ENCODE measurements around the gene CAMKK1. TPM values are rescaled to one million over a fixed set of nuclear protein-coding genes. Genes with fewer than 3 reads are reported as not detected.

CAMKK1 gene
- polyA plus RNA-seq, 2 of the 4 experiments (the other 2 are of a cell fraction), result 6.9 to 14.8 TPM

DNA sequence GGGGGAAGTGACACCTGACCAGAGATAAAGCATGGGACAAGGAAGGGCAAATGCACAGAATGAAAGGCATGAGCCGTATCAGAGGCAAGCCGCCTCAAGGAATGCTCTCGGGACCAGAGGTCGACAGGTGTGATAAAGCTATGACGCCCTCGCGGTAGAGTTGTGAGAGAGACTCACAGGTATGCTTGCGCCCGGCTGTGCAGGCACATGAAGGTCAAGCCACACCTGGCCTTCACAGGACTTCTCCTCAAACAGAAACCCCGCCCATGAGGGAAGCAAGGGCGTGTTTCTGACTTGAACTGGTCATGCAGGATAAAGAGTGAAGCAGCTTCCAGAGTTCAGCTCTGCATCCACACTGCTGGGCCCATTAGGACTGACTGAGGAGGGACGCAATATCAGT is 54.6 kb downstream of the CAMKK1 start:
- H3K9me3 ChIP-seq, result no peaks in the 10 kb centered on the region
- no peak overlapping the region for H3K4me3 ChIP-seq
- WGBS (ENCODE audit: missing lambda C conversion rate), result 91% methylated on average over 12 of the region's 12 CpGs
- no peaks in the 10 kb centered on the region for H3K4me1 ChIP-seq
- ChIA-PET CTCF (interaction anchor here (0.5 to 8.3 kb wide), 11 partner anchors 8 to 245 kb away, joined by 3 to 120 read pairs (median 6); partner anchors contain the start of gene NCBP3), POLR2A (interaction anchor here (0.5 kb wide), 1 partner anchor 116 kb away, joined by 5 read pairs; no protein-coding TSS in a partner anchor)
- FAIRE-seq (no peak), DNase-seq (ENCODE audit: low read depth in 1 of 2, low spot score in 1 of 2) (no peak), ATAC-seq (peak; percentile 24 to 33; a peak in 1 of 6 replicates)
- no peak for TF ChIP-seq RCOR1 (IDR thresholded peaks at IDR 0.05; ENCODE audit: low read depth, low read length)
- no peak for TF ChIP-seq HOXA7 (CRISPR knock-in tag; IDR thresholded peaks at IDR 0.05)
- no peak for TF ChIP-seq CBX8 (IDR thresholded peaks at IDR 0.05)
- TF ChIP-seq ZFP36 (IDR thresholded peaks at IDR 0.05; ENCODE audit: borderline replicate concordance, partially characterized antibody), result no peak
- no peak for TF ChIP-seq TP53 (CRISPR knock-in tag; IDR thresholded peaks at IDR 0.05)
- TF ChIP-seq ESRRA (IDR thresholded peaks at IDR 0.05; ENCODE audit: borderline replicate concordance, low read length), result no peak
- TF ChIP-seq FOXS1 (CRISPR knock-in tag; IDR thresholded peaks at IDR 0.05), result no peak
- TF ChIP-seq FOSL2 (IDR thresholded peaks at IDR 0.05), result no peak
- no peak for TF ChIP-seq FOSL2 (CRISPR knock-in tag; IDR thresholded peaks at IDR 0.05)
- TF ChIP-seq RARB (CRISPR knock-in tag; IDR thresholded peaks at IDR 0.05), result no peak
- TF ChIP-seq RAD21 (conservative IDR thresholded peaks at IDR 0.05 in 1 of 2, IDR thresholded peaks at IDR 0.05 in 1 of 2), result no peak
- TF ChIP-seq GATA3 (IDR thresholded peaks at IDR 0.05; ENCODE audit: borderline replicate concordance), result no peak
- no peak overlapping the region for H3K4me2 ChIP-seq
- H3K27ac ChIP-seq, result no peak overlapping the region

DNA sequence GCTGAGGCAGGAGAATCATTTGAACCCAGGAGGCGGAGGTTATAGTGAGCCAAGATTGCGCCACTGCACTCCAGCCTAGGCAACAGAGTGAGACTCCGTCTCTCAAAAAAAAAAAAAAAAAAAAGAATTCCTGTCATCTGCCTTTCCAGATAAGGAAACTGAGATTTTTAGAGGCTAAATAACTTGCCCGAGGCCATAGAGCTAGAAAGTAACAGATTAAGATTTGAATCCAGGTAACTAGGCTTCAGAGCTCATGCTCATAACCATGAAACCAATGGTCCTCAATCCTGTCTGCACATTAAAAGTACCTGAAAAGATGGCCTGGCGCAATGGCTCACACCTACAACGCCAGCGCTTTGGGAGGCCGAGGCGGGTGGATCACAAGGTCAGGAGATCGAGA is 56.3 kb downstream of the CAMKK1 start:
- CTCF ChIA-PET, result interaction anchor here (0.7 to 8.3 kb wide), 5 partner anchors 8 to 239 kb away, joined by 6 to 120 read pairs (median 26); partner anchors contain the start of gene NCBP3
- POLR2A ChIA-PET, result no interaction called here
- FAIRE-seq, result no peak

DNA sequence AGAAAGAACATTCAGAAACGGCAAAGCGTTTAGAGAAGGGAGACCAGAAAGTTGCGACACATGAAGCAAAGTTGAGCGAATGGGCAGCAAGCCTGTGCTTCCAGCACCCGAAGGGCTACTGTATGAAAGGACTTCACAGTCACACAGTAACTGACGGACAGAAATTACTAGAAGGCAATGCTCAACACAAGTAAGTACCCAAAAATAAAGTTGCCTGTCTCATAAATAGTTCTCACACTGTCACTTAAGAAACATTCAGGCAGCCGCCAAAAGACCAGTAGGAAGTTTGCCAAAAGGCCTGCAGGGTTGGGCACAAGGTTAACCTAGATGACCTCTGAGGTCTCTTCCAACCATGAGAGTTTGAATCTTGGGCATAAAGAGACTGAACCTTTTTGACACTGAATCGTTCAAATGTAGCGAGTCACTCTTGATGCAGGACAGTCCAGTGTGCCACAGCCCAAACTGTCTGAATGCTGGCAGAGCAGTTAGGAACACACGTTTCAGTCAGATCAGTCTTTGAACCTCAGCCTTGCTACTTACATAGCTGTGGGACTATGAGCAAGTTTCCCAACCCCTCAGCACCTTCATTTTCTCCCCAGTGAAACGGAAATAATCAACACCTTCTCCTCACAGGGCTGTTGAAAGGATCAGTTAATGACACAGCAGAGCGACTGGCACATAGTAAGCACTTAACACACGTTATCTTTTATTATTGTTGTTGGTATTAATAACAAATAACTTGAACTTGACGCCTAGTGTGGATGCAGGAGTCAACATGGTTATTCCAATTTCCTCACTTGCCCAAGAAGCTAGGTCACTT is 57.2 kb downstream of the CAMKK1 start:
- POLR2A ChIA-PET, result no interaction called here
- no peak for FAIRE-seq

More for the DNA sequence above, 56.3 kb downstream of the CAMKK1 start:
- WGBS (ENCODE audit: missing lambda C conversion rate), result 87% methylated on average over 10 of the region's 10 CpGs
- Histone ChIP-seq H3K9me3 (no peaks in the 10 kb centered on the region), H3K4me1 (no peaks in the 10 kb centered on the region), H3K4me3 (no peak overlapping the region), H3K27ac (no peak overlapping the region), H3K4me2 (no peak overlapping the region)
- DNase-seq (ENCODE audit: low read depth in 1 of 2, low spot score in 1 of 2), result no peak
- ATAC-seq, result no peak
- TF ChIP-seq FOSL2 (IDR thresholded peaks at IDR 0.05) (no peak), FOSL2 (CRISPR knock-in tag; IDR thresholded peaks at IDR 0.05) (no peak), CBX8 (IDR thresholded peaks at IDR 0.05) (no peak), CEBPB (IDR thresholded peaks at IDR 0.05) (no peak), FOSB (CRISPR knock-in tag; IDR thresholded peaks at IDR 0.05) (no peak), EHF (CRISPR knock-in tag; IDR thresholded peaks at IDR 0.05) (no peak), HEYL (CRISPR knock-in tag; IDR thresholded peaks at IDR 0.05) (no peak), ZNF302 (CRISPR knock-in tag; IDR thresholded peaks at IDR 0.05) (no peak), ESRRA (IDR thresholded peaks at IDR 0.05; ENCODE audit: borderline replicate concordance, low read length) (no peak), MAZ (IDR thresholded peaks at IDR 0.05; ENCODE audit: borderline replicate concordance, low read depth, low read length) (no peak), CHD2 (IDR thresholded peaks at IDR 0.05; ENCODE audit: low read length, partially characterized antibody) (no peak)

More for the DNA sequence above, 57.2 kb downstream of the CAMKK1 start:
- ATAC-seq, result peak in 1 of 2 experiments; percentile 13; a peak in 2 of 6 replicates
- no peak overlapping the region for H3K4me3 ChIP-seq
- no peak overlapping the region for H3K4me2 ChIP-seq
- no peaks in the 10 kb centered on the region for H3K9me3 ChIP-seq
- H3K27ac ChIP-seq, result no peak overlapping the region
- no peak for DNase-seq (ENCODE audit: low read depth in 1 of 2, low spot score in 1 of 2)
- no peaks in the 10 kb centered on the region for H3K4me1 ChIP-seq
- TF ChIP-seq, protein P1, sequence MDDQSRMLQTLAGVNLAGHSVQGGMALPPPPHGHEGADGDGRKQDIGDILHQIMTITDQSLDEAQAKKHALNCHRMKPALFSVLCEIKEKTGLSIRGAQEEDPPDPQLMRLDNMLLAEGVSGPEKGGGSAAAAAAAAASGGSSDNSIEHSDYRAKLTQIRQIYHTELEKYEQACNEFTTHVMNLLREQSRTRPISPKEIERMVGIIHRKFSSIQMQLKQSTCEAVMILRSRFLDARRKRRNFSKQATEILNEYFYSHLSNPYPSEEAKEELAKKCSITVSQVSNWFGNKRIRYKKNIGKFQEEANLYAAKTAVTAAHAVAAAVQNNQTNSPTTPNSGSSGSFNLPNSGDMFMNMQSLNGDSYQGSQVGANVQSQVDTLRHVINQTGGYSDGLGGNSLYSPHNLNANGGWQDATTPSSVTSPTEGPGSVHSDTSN (IDR thresholded peaks at IDR 0.05), result no peak
- TF ChIP-seq CEBPB (IDR thresholded peaks at IDR 0.05), result 0 out of 4 replicates have a peak, but pooled peaks of 1 of the 2 experiments have one; percentile 26
- CTCF ChIA-PET, result interaction anchor here (0.7 to 8.3 kb wide), 6 partner anchors 8 to 99 kb away, joined by 4 to 120 read pairs (median 21); partner anchors contain the start of gene NCBP3
- 88% methylated on average over 14 of the region's 14 CpGs for WGBS (ENCODE audit: missing lambda C conversion rate)
